GM19025 (cell line): Measurements from ENCODE around the gene NR2C1.

ENCODE experiments used
- ATAC-seq: cut with Tn5 transposase; IDR thresholded peaks from one replicate; pipeline ENCODE4 v1.9.1; 2021; ENCODE audit warnings: mild to moderate bottlenecking, low read depth, moderate library complexity; ENCODE audit not compliant: unreplicated experiment

NR2C1 gene

GRCh38 chr12:94970560-94970959 is 102.9 kb downstream of the NR2C1 start:
- ATAC-seq, result no peak
